AG20443 (cell line): ENCODE results near the gene GADL1.

ENCODE experiments used
- DNase-seq: peaks from one replicate; pipeline ENCODE4 v3.0.0; 2012; ENCODE audit warnings: low spot score, mixed read lengths

The GADL1 gene

GRCh38 chr3:30756218-30756617 lies 138.2 kb downstream of the GADL1 start:
- DNase-seq: no peak

GRCh38 chr3:30754426-30754825 lies 140.0 kb downstream of the GADL1 start:
- DNase-seq: no peak

GRCh38 chr3:30753766-30754165 lies 140.7 kb downstream of the GADL1 start:
- no peak for DNase-seq

- DNase-seq: peak; percentile 64
These were observed 141.5 kb downstream of the GADL1 start for GRCh38 chr3:30752970-30753369.

DNA sequence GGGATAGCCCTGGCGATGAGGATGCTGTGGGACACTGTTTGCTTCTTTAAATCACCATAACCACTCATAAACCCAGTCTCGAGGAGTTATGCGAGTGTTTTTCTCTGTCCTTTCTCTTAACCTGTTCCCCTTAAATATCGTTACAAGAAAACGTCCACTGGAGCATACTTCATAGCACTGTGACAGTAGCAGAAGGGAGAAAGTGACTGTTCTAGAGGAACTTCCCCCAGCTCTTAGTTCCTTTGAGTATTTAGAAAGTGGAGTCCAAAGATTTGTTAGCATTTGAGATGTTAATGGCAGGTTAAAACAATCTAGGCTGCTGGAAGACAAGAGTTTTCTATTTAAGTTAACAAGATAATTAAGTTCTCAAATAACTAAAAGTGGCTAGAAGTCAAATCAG lies 142.0 kb downstream of the GADL1 start:
- no peak for DNase-seq

- no peak for DNase-seq
These were observed 142.7 kb downstream of the GADL1 start for GRCh38 chr3:30751610-30752299.

GRCh38 chr3:30750967-30751366 lies 143.5 kb downstream of the GADL1 start:
- DNase-seq: no peak

DNA sequence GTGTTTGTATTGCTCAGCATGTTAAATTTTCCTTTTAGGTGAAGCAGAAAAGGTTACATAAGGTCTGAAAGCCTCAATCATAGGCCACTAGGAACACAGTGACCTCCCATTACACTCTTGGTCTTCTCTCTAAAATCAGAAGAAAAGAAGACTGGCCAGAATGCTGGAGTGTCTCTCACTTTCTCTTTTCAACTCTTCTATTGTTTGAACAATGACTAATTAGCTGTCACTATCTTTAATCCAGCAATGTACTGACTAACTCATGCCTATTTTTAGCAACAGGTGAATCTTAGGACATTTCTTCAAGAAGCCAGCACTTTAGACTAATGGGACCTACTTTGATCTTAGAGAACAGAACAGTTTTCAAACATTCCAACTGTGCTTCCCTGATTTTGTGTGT lies 145.2 kb downstream of the GADL1 start:
- no peak for DNase-seq

GRCh38 chr3:30747771-30748281 lies 146.6 kb downstream of the GADL1 start:
- peak; percentile 44 for DNase-seq

- no peak for DNase-seq
These were observed 150.7 kb downstream of the GADL1 start for GRCh38 chr3:30743641-30744317.

DNA sequence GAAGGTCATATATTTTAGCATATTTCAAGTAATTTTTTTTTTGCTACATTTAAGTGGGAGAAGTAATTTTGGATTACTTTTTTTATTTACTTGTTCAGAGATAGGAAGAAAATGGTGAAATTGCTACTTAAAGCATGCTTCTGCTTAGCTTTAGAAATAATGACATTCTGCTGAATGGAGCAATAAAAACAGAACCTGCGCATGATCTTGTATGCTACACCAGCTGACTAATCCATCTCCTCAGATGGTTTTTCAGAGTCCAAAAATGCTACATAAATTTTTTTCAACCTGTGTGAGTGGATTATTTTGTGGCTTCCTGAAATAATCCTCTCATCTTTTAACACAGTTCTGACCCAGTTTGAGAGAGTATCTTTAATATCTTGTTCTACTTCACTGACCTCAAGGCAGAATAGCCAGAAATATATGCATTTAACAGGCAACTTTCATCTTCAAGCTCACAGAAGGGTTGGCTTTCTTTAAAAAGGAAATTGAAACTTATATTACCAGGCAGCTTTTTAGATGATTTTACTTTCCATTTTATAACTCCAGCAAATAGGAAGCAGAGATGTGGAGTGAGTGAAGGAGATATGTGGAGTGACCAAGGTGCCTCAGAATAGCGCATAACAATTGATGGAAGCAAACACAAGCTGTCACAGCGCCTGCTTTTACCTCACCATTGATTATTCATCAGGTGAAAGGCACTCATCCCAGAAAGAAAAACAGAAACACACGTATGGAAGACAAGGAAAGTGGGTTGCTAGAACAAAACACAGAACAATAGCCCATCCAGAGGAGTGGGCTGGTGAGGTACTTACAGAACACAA lies 151.5 kb downstream of the GADL1 start:
- DNase-seq: no peak

DNA sequence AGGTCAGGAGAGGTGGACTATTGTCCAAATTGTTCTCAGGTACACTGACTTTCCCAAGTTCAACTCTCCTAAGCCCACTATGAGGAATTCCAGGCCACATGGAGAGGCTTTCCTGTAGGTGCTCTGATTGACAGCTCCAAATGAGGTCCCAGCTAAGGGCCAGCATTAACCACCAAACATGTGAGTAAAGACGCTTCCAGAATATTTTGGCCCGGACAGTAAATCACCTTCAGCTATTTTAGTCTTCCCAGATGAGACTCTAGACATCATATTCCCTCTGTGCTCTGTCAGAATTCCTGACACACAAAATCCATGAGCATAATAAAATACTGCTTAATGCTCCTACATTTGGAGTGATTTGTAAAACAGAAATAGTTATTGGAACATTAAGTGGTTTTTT lies 152.6 kb downstream of the GADL1 start:
- DNase-seq: no peak

- no peak for DNase-seq
These were observed 155.9 kb downstream of the GADL1 start for GRCh38 chr3:30738605-30739004.

DNA sequence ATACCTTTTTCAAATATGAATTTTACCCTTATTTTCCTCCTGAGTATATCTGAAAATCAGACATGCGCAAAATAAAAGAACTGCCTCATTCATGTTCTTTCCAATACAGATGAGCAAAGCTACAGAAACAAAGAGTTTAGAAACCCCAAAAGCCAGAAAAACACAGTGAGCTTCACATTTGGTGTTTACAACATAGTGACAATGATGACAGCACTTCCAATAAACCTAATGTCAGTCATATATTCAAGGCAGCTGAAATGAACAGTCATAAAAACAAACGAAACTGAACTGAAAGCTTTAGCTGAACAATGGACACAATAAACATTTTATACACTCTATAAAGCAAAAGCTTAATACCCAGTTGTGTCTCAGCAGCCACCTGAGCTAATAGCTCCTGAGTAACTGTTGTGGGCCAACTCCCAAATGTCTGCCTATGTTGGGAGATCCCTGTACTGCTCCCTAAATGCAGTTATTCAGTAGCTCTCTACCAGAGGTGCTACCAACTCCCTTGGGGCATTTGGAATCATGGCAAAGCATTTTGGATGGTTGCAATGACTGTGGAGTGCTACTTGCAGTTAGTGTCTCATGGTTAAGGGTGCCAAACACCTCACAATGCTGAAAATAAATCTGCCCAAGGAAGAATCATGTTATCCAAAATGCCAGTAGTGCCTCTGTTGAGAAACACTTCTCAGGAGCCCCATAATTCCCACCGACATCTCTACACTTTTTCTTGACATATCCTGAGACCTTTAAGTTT lies 156.5 kb downstream of the GADL1 start:
- DNase-seq: no peak

DNA sequence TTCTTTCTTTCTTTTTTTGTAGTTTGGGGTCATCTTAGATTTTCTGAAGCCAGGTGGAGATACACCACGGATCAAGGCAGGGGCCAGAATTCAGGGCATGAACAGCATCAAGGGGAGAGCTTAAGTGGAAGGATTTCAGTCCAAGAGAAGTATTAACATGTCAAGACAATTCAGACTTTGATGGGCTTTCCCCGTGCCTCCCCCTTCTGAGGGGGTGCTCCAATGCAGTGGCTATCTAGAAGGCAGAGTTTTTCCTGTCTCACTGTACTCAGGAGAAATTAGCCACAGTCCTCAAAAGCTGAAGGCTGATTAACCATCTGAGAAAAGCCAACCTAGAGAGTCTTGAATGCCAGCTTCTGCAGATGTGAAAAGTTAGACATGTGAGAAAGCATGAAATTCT lies 160.8 kb downstream of the GADL1 start:
- no peak for DNase-seq

DNA sequence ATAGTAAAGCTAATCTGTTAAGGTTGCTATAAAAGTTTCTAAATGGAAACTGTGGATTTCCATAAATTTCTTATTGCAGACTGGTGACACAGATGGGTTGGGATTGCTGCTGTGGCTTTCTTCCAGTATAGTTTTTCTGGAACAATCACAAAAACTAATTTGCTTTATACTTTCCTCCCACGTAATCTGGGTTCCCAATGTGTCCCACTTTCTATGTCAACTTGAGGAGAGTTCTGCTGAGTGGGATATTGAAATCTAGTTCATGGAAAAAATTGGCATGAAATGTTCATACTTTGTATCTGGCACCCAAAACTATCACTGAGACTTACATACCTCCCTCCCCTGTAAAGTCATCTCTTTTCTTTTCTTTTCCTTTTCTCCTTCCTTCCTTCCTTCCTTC lies 161.3 kb downstream of the GADL1 start:
- DNase-seq: no peak

GRCh38 chr3:30730967-30731366 lies 163.5 kb downstream of the GADL1 start:
- no peak for DNase-seq

DNA sequence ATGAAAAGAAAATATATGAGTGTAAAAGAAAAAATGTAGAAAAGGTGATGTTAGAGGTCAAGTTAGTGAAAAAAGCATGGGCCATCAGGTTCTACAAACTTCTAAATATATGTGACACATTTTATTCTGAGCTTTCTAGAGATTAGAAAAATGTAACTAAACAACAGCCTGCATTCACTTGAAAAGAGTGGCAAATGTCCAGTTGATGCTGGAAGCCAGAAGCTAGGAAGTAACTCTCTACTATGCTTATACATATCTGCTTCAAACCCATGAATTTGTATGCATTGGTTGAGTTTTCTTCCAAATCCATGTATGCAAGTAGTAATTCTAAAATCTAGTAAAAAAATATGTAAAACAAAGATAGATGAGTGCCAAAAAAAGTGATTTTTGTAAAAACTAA lies 164.5 kb downstream of the GADL1 start:
- no peak for DNase-seq

- no peak for DNase-seq
These were observed 164.9 kb downstream of the GADL1 start for GRCh38 chr3:30729512-30729911.

GRCh38 chr3:30728143-30728542 lies 166.3 kb downstream of the GADL1 start:
- DNase-seq: no peak

GRCh38 chr3:30724863-30725262 lies 169.6 kb downstream of the GADL1 start:
- DNase-seq: no peak

GRCh38 chr3:30723211-30723610 lies 171.2 kb downstream of the GADL1 start:
- DNase-seq: no peak
